ENCODE data around the gene PAN3.

Gene PAN3

DNA sequence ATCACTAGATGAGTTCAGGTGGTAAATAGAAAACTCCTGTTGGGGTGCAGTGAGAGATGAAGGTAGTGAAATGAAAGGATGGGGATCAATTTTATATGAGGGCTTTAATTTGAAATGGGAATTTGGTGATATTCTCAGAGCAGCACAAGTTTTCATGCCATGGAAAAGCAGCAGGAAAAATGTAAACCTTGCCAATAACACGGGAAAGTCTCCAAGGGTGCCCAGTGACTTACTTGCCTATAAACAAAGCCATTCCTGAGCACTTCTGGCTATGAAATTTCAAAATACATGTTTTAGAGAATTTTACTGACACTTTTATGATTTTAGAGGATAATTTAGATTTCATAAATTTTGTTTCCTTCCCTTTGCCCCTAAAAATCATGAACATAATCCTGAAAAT is 21.6 kb upstream of the PAN3 start:
- DNase-seq: no peak
- Histone ChIP-seq H3K4me1 (no peaks in the 10 kb centered on the region), H3K36me3 (no peaks in the 10 kb centered on the region), H3K4me3 (ENCODE audit: low read depth, low read length) (no peak overlapping the region), H3K27me3 (peaks cover 14% of the 10 kb centered on the region), H3K9me3 (no peaks in the 10 kb centered on the region)
- TF ChIP-seq, protein P1, sequence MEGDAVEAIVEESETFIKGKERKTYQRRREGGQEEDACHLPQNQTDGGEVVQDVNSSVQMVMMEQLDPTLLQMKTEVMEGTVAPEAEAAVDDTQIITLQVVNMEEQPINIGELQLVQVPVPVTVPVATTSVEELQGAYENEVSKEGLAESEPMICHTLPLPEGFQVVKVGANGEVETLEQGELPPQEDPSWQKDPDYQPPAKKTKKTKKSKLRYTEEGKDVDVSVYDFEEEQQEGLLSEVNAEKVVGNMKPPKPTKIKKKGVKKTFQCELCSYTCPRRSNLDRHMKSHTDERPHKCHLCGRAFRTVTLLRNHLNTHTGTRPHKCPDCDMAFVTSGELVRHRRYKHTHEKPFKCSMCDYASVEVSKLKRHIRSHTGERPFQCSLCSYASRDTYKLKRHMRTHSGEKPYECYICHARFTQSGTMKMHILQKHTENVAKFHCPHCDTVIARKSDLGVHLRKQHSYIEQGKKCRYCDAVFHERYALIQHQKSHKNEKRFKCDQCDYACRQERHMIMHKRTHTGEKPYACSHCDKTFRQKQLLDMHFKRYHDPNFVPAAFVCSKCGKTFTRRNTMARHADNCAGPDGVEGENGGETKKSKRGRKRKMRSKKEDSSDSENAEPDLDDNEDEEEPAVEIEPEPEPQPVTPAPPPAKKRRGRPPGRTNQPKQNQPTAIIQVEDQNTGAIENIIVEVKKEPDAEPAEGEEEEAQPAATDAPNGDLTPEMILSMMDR (IDR thresholded peaks at IDR 0.05; ENCODE audit: low read depth, low read length): no peak

DNA sequence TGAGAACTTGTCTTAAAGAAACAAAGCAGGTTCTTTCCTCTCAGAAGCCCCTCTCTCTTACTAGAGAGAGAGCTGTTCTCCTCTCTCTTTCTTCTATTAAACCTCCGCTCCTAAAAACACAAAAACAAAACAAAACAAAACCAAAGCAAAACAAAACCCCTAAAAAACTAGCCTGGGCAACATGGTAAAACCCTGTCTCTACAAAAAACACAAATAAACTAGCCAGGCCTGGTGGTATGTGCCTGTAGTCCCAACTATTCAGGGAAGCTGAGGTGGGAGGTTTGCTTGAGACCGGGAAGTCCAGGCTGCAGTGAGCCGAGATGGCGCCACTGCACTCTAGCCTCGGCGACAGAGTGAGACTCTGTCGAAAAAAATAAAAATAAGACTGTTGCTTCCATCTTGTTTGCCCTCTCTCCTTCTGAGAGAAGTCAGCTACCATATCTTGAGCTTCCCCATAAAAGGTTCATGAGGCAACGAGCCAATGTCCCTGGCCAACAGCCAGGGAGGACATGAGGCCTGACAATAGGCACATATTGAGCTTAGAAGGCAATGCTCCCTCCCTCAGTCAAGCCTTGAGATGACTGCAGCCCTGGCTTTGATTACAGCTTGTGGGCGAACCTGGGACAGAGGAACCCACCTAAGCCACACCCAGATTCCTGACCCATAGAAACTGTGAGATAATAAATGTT is 20.5 kb upstream of the PAN3 start:
- DNase-seq: no peak
- no peak overlapping the region for H3K4me3 ChIP-seq (ENCODE audit: low read depth, low read length)
- H3K9me3 ChIP-seq: no peaks in the 10 kb centered on the region
- H3K27me3 ChIP-seq: peaks cover 14% of the 10 kb centered on the region
- TF ChIP-seq, protein P1 (IDR thresholded peaks at IDR 0.05; ENCODE audit: low read depth, low read length): no peak
- H3K36me3 ChIP-seq: no peaks in the 10 kb centered on the region
- H3K4me1 ChIP-seq: no peaks in the 10 kb centered on the region

DNA sequence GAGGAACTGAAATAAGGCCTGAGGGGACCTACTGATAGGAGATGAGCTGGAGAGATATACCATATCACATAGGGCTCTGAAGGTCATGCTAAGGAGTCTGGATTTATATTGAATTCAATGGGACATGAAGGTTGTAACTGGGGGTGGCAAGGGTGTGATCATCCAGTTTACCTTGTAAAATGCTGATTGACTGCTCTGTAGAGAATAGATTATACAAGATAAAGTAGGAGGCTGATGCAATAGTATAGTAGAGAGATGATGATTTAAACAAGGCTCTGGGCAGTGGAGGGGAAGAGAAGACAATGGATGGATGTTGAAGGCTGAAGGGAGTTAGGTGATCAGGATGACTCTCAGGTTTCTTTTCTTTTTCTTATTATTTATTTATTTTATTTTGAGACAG is 18.0 kb upstream of the PAN3 start:
- Histone ChIP-seq H3K4me3 (ENCODE audit: low read depth, low read length) (no peak overlapping the region), H3K27me3 (peaks cover 14% of the 10 kb centered on the region), H3K36me3 (no peaks in the 10 kb centered on the region), H3K9me3 (no peaks in the 10 kb centered on the region), H3K4me1 (no peaks in the 10 kb centered on the region)
- TF ChIP-seq, protein P1 (IDR thresholded peaks at IDR 0.05; ENCODE audit: low read depth, low read length): no peak
- no peak for DNase-seq

DNA sequence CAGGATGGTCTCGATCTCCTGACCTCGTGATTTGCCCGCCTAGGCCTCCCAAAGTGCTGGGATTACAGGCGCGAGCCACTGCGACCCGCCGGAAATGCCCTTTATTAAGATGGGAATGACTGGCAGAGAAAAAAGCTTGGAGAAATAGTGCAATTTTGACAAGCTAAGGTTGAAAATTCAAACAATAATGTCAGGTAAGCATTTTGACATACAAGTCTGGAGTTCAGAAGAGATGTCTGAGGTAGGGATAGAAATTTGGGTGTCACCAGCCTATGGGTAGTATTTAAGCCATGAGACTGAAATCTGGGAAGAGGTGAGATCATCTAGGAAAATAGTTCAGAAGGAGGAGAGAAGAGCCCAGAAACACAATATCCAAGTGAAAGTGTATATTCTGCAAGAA is 17.1 kb upstream of the PAN3 start:
- H3K36me3 ChIP-seq: no peaks in the 10 kb centered on the region
- H3K4me3 ChIP-seq (ENCODE audit: low read depth, low read length): no peak overlapping the region
- H3K4me1 ChIP-seq: no peaks in the 10 kb centered on the region
- no peak for DNase-seq
- H3K9me3 ChIP-seq: no peaks in the 10 kb centered on the region
- H3K27me3 ChIP-seq: peaks cover 11% of the 10 kb centered on the region
- TF ChIP-seq, protein P1 (IDR thresholded peaks at IDR 0.05; ENCODE audit: low read depth, low read length): no peak

DNA sequence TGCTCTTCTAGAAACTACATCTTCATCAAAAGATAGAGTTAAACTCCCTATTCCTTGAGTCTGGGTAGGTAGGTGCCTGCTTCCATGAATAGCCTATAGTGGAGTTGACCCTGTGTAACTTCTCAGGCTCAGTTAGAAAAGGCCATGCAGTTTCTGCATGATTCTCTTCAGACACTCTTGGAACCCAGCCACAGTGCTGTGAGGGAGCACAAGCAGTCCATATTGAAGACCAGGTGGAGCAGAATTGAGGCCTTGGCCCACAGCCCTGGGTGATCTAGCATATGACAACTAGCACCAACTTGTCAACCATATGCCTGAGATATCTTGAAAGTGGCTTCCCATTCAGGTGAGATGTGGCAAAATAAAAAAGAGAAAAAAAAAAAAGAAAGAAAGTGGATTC is 10.3 kb upstream of the PAN3 start:
- Histone ChIP-seq H3K27me3 (no peaks in the 10 kb centered on the region; the same call in 1 of the 2 replicates), H3K9me3 (no peaks in the 10 kb centered on the region), H3K4me3 (ENCODE audit: low read depth, low read length) (no peak overlapping the region), H3K4me1 (no peaks in the 10 kb centered on the region), H3K36me3 (no peaks in the 10 kb centered on the region)
- no peak for DNase-seq
- TF ChIP-seq, protein P1 (IDR thresholded peaks at IDR 0.05; ENCODE audit: low read depth, low read length): no peak

DNA sequence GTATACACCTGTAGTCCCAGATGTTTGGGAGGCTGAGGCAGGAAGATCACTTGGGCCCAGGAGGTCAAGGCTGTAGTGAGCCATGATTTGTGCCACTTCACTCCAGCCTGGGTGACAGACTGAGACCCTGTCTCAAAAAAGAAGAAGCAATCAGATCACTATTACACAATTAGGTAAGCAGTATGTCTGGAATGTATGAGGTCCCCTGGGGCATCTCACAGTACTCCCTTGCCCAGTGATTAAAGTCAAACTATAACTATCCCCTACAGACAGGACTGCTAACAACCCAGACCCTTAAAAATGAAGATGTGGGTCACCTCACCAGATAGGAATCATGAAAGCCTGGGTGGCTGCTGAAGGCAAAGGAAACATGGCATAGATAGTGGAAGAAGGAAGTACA is 9.4 kb upstream of the PAN3 start:
- Histone ChIP-seq H3K4me3 (ENCODE audit: low read depth, low read length) (no peak overlapping the region), H3K27me3 (no peaks in the 10 kb centered on the region; the same call in 1 of the 2 replicates), H3K36me3 (no peaks in the 10 kb centered on the region), H3K9me3 (no peaks in the 10 kb centered on the region), H3K4me1 (no peaks in the 10 kb centered on the region)
- TF ChIP-seq, protein P1 (IDR thresholded peaks at IDR 0.05; ENCODE audit: low read depth, low read length): no peak
- DNase-seq: no peak

All from BE2C (cell line).